B cell (primary cell): ENCODE measurements around the gene ZCCHC7. TPM values are rescaled to one million over a fixed set of nuclear protein-coding genes. Genes with fewer than 3 reads are reported as not detected.
A peak's percentile ranks its signal among the peaks of the same experiment; 100 is the strongest.

Experiments
- ATAC-seq: fragments of 200-7000 bp; cut with Tn5 transposase; one replicate; pipeline ENCODE4 v1.10.0; 2021; ENCODE audit warnings: low read depth, mild to moderate bottlenecking, moderate number of reproducible peaks, moderate library complexity
- CTCF ChIA-PET: fragments of 350-600 bp; sonication (Branson Sonifier 250); formaldehyde crosslinking; loops from one replicate; lab custom pipeline; 2021; ENCODE audit warnings: antibody characterized with exemption, inconsistent platforms; lab: Charles Lee
- POLR2A ChIA-PET: fragments of 350-600 bp; sonication (Branson Sonifier 250); formaldehyde crosslinking; loops from one replicate; lab custom pipeline; 2021; ENCODE audit warnings: antibody characterized with exemption; lab: Charles Lee
- DNase-seq: peaks from one replicate; pipeline ENCODE4 v3.0.0; 2013
- H2AFZ ChIP-seq: 2 replicates; pipeline ENCODE4 v1.6.1; 2012; ENCODE audit warnings: mild to moderate bottlenecking, low read depth, low read length; ENCODE audit not compliant: insufficient read depth, poor library complexity, severe bottlenecking
- H3K27ac ChIP-seq, 2 donors: 1 replicate in 1 of 2; 2 replicates in 1 of 2; pipeline ENCODE4 v1.5.1; 2012 to 2013; ENCODE audit warnings: low read length in 2 of 2, mild to moderate bottlenecking in 2 of 2, moderate library complexity in 1 of 2
- H3K27me3 ChIP-seq, 4 experiments: fragments of 200-600 bp in 1 of 4; sonication (generic) in 1 of 4; replicated peaks in 1 of 4; 1 replicate in 2 of 4; 2 replicates in 2 of 4; pipeline versions ENCODE4 v1.6.1 to v1.7.0; 2013 to 2016; ENCODE audit warnings: low read length in 3 of 4, mild to moderate bottlenecking in 2 of 4, mixed read lengths in 1 of 4, moderate library complexity in 1 of 4; ENCODE audit not compliant: insufficient read depth in 4 of 4, control insufficient read depth in 3 of 4; ENCODE audit errors: control extremely low read depth in 1 of 4
- H3K36me3 ChIP-seq, 2 experiments: replicated peaks in 1 of 2; 1 replicate in 1 of 2; 2 replicates in 1 of 2; pipeline versions ENCODE4 v1.6.1 to v1.7.1; 2013; ENCODE audit warnings: low read length in 1 of 2; ENCODE audit not compliant: insufficient read depth in 2 of 2, control insufficient read depth in 1 of 2; ENCODE audit errors: control extremely low read depth in 1 of 2, extremely low read depth in 1 of 2
- H3K4me1 ChIP-seq, 2 donors: fragments of 200-600 bp in 1 of 2; sonication (generic) in 1 of 2; 1 replicate in 1 of 2; 2 replicates in 1 of 2; pipeline versions ENCODE4 v1.5.1 to v1.6.1; 2013 to 2017; ENCODE audit warnings: low read length in 2 of 2; ENCODE audit not compliant: control insufficient read depth in 2 of 2, insufficient read depth in 2 of 2
- H3K4me2 ChIP-seq: replicated peaks from 2 replicates; pipeline ENCODE3; 2012; ENCODE audit warnings: mild to moderate bottlenecking, low read depth, low read length; ENCODE audit not compliant: poor library complexity, severe bottlenecking
- H3K4me3 ChIP-seq, 5 experiments: fragments of 200-600 bp in 1 of 5; sonication (generic) in 1 of 5; 1 replicate in 3 of 5; 2 replicates in 2 of 5; pipeline versions ENCODE4 v1.5.1 to v1.7.0; 2011 to 2016; ENCODE audit warnings: low read length in 4 of 5, mild to moderate bottlenecking in 4 of 5, low read depth in 2 of 5, control low read depth in 1 of 5, moderate library complexity in 1 of 5; ENCODE audit not compliant: insufficient read depth in 1 of 5; ENCODE audit errors: control extremely low read depth in 1 of 5, extremely low read depth in 1 of 5
- H3K79me2 ChIP-seq: fragments of 200-600 bp; sonication (generic); one replicate; pipeline ENCODE4 v1.6.0; 2016; ENCODE audit warnings: low read length; ENCODE audit not compliant: control insufficient read depth, insufficient read depth
- H3K9ac ChIP-seq: fragments of 200-600 bp; sonication (generic); 2 replicates; pipeline ENCODE4 v1.6.1; 2017; ENCODE audit warnings: mild to moderate bottlenecking, low read length, moderate library complexity
- H3K9me3 ChIP-seq, 3 donors: one replicate each; pipeline versions ENCODE4 v1.6.1 to v1.7.1; 2013; ENCODE audit warnings: low read length in 2 of 3; ENCODE audit not compliant: control insufficient read depth in 2 of 3, insufficient read depth in 1 of 3; ENCODE audit errors: control extremely low read depth in 1 of 3
- H4K20me1 ChIP-seq: 2 replicates; pipeline ENCODE4 v1.6.0; 2012; ENCODE audit warnings: mild to moderate bottlenecking, low read length; ENCODE audit not compliant: insufficient read depth, control insufficient read depth, poor library complexity, severe bottlenecking
- H3K27ac Mint-ChIP-seq: one replicate; pipeline ENCODE4 v1.8.0; 2021; ENCODE audit warnings: mixed read lengths
- H3K27me3 Mint-ChIP-seq: one replicate; pipeline ENCODE4 v1.8.0; 2021; ENCODE audit warnings: mixed read lengths
- H3K4me1 Mint-ChIP-seq: one replicate; pipeline ENCODE4 v1.8.0; 2021; ENCODE audit warnings: mixed read lengths
- H3K4me3 Mint-ChIP-seq: one replicate; pipeline ENCODE4 v1.8.0; 2021; ENCODE audit warnings: mixed read lengths
- H3K9me3 Mint-ChIP-seq: one replicate; pipeline ENCODE4 v1.8.0; 2022; ENCODE audit warnings: mixed read lengths; ENCODE audit not compliant: insufficient read depth
- EZH2 ChIP-seq: IDR thresholded peaks from 2 replicates; pipeline ENCODE4 v1.6.1; 2012; ENCODE audit warnings: borderline replicate concordance, low read depth, mild to moderate bottlenecking, moderate library complexity, low read length; ENCODE audit not compliant: insufficient read depth, poor library complexity, severe bottlenecking
- WGBS: methylation state at CpG from one replicate; pipeline ENCODE4 v1.1.5; 2013; ENCODE audit warnings: missing lambda C conversion rate; ENCODE audit not compliant: insufficient coverage; 5-methylcytosine and 5-hydroxymethylcytosine counted together
- intact Hi-C: fragments of 100-400 bp; cut with micrococcal nuclease; formaldehyde crosslinking; loops from one replicate; pipeline ENCODE4 v1.10.0; 2022
- polyA plus RNA-seq: library from polyadenylated mRNA; depleted of rRNA; stranded (reverse); fragments of >200 nt; gene quantifications from 2 replicates; pipeline ENCODE4 v1.2.3, GENCODE V29; 2012
- total RNA-seq, 2 donors: library from RNA; stranded (reverse); fragments of 120-200 nt in 1 of 2; gene quantifications; 1 replicate in 1 of 2; 2 replicates in 1 of 2; pipeline versions ENCODE4 v1.2.3 to v1.2.4, GENCODE V29; 2013 to 2022
- TF ChIP-seq, protein P1 (sequence below): fragments of 200-600 bp; IDR thresholded peaks from one replicate; pipeline ENCODE4 v1.8.0; 2022; ENCODE audit warnings: antibody characterized with exemption, mild to moderate bottlenecking

ZCCHC7 gene
- total and polyA plus RNA-seq, 2 donors (not counting 1 experiment from before 2014, with no cell fraction given) = 56.3 to 83.5 TPM

- H3K36me3 ChIP-seq = no peaks in the 10 kb centered on the region
- peaks cover 53% of the 10 kb centered on the region for H3K4me1 Mint-ChIP-seq
- no peak overlapping the region for H2AFZ ChIP-seq
- peak overlapping the region; percentile 82 for H3K4me3 Mint-ChIP-seq
- peak overlapping the region; percentile 34 to 77 for H3K27ac ChIP-seq
- H3K4me2 ChIP-seq = peak overlapping the region; percentile 67
- intact Hi-C loops = loop anchor here (1.0 to 2.0 kb wide), 2 partner anchors 13 to 31 kb away; no protein-coding TSS in a partner anchor
- H3K9ac ChIP-seq = peak overlapping the region; percentile 29
- H3K79me2 ChIP-seq = peaks cover 74% of the 10 kb centered on the region
- ChIA-PET CTCF (interaction anchor here (0.5 to 2.5 kb wide), 11 partner anchors 9 to 530 kb away, joined by 3 to 14 read pairs (median 3); no protein-coding TSS in a partner anchor), POLR2A (interaction anchor here (0.6 to 1.3 kb wide), 3 partner anchors 37 to 130 kb away, joined by 4 to 12 read pairs (median 6); no protein-coding TSS in a partner anchor)
- ATAC-seq = no peak
- H3K9me3 Mint-ChIP-seq = no peaks in the 10 kb centered on the region
- H3K9me3 ChIP-seq = no peaks in the 10 kb centered on the region
- no CpG with 5 or more reads among the region's 4 CpGs for WGBS
- H3K27me3 Mint-ChIP-seq = no peaks in the 10 kb centered on the region
- TF ChIP-seq, protein P1, sequence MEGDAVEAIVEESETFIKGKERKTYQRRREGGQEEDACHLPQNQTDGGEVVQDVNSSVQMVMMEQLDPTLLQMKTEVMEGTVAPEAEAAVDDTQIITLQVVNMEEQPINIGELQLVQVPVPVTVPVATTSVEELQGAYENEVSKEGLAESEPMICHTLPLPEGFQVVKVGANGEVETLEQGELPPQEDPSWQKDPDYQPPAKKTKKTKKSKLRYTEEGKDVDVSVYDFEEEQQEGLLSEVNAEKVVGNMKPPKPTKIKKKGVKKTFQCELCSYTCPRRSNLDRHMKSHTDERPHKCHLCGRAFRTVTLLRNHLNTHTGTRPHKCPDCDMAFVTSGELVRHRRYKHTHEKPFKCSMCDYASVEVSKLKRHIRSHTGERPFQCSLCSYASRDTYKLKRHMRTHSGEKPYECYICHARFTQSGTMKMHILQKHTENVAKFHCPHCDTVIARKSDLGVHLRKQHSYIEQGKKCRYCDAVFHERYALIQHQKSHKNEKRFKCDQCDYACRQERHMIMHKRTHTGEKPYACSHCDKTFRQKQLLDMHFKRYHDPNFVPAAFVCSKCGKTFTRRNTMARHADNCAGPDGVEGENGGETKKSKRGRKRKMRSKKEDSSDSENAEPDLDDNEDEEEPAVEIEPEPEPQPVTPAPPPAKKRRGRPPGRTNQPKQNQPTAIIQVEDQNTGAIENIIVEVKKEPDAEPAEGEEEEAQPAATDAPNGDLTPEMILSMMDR = no peak
- TF ChIP-seq EZH2 = no peak
- no peak for DNase-seq
- H3K4me3 ChIP-seq = peak overlapping the region in 2 of 5 experiments; percentile 10 to 42
- no peaks in the 10 kb centered on the region for H3K27me3 ChIP-seq
- H4K20me1 ChIP-seq = peaks cover 2% of the 10 kb centered on the region
- H3K4me1 ChIP-seq = peaks cover 62 to 86% of the 10 kb centered on the region in 2 donors
- H3K27ac Mint-ChIP-seq = peak overlapping the region; percentile 88
Observed at GRCh38 chr9:37338218-37338617, 217.8 kb downstream of the ZCCHC7 start.

- H3K4me1 Mint-ChIP-seq = peaks cover 59% of the 10 kb centered on the region
- CTCF ChIA-PET = interaction anchor here (1.1 to 3.1 kb wide), 2 partner anchors 10 to 467 kb away, joined by 3 to 18 read pairs; no protein-coding TSS in a partner anchor
Observed at GRCh38 chr9:37339923-37340322, 219.5 kb downstream of the ZCCHC7 start.

More at GRCh38 chr9:37339923-37340322, 219.5 kb downstream of the ZCCHC7 start:
- Histone ChIP-seq H3K9ac (no peak overlapping the region), H3K4me2 (peak overlapping the region; percentile 23), H3K27ac (peak overlapping the region in 1 of 2 donors; percentile 77), H3K4me3 (no peak overlapping the region), H2AFZ (no peak overlapping the region), H3K36me3 (peaks cover 0 to 2% of the 10 kb centered on the region in 2 experiments), H3K79me2 (peaks cover 75% of the 10 kb centered on the region), H4K20me1 (peaks cover 4% of the 10 kb centered on the region), H3K9me3 (no peaks in the 10 kb centered on the region), H3K4me1 (peaks cover 61 to 79% of the 10 kb centered on the region in 2 donors), H3K27me3 (no peaks in the 10 kb centered on the region)
- TF ChIP-seq, protein P1 = no peak
- no peak for TF ChIP-seq EZH2
- POLR2A ChIA-PET = interaction anchor here (0.6 kb wide), 1 partner anchor 129 kb away, joined by 6 read pairs; no protein-coding TSS in a partner anchor
- intact Hi-C loops = loop anchor here (2.0 kb wide), 1 partner anchor 15 kb away; no protein-coding TSS in a partner anchor
- no peak for DNase-seq
- no peaks in the 10 kb centered on the region for H3K9me3 Mint-ChIP-seq
- H3K27me3 Mint-ChIP-seq = no peaks in the 10 kb centered on the region
- H3K4me3 Mint-ChIP-seq = no peak overlapping the region
- WGBS = 100% methylated on average over 1 of the region's 4 CpGs
- H3K27ac Mint-ChIP-seq = peak overlapping the region; percentile 42
- no peak for ATAC-seq
